ENCODE measurements around the gene PGAM4.
"Not testable (repeated sequence)": the region's sequence is repeated elsewhere in the genome, so short reads cannot be mapped to it uniquely, and the experiment has no call there.

PGAM4 gene

GRCh38 chrX:77925764-77926163 is 43.7 kb downstream of the PGAM4 start:
- no peak for DNase-seq (ENCODE audit: low read depth)

- no peak for DNase-seq (ENCODE audit: low read depth)
Measured at GRCh38 chrX:77924320-77924859, 45.0 kb downstream of the PGAM4 start.

GRCh38 chrX:77922787-77923186 is 46.7 kb downstream of the PGAM4 start:
- DNase-seq (ENCODE audit: low read depth), result no peak

DNA sequence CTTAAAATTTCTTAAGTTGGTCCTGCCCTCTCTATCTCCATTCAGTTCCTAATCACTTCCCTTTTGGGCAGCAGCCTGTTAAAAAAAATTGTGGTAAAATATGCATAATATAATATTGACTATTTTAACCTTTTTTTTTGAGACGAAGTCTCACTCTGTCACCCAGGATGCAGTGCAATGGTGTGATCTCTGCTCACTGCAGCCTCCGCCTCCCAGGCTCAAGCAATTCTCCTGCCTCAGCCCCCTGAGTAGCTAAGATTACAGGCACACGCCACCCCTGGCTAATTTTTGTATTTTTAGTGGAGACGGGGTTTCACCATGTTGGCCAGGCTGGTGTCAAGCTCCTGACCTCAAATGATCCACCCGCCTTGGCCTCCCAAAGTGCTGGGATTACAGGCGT is 50.1 kb downstream of the PGAM4 start:
- not testable (repeated sequence) for DNase-seq (ENCODE audit: low read depth)

DNA sequence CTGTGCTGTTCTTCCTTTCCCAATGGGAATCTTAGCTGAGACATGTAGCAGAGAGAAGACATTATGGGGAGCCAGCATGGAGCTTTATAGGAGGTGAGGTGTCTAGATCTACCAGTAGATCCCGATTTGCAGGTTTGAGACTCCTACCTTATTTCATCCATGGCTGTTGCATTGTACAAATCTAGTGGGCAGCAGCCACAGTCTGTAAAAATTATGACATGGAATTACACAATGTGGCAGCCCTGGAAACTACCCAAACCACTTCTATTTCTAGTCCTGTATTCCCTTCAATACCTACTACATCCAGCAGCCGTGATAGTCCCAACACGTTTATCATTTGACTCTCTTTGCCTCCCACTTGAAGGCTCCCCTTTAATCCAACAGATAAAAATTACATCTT is 50.9 kb downstream of the PGAM4 start:
- no peak for DNase-seq (ENCODE audit: low read depth)

Data from stimulated activated CD8-positive, alpha-beta memory T cell treated with anti-CD3 and anti-CD28 coated beads, Interleukin-15, amount 100 ng/mL, for 1 hour (primary cell).